MCF 10A (cell line): ENCODE data around the gene CDH12. TPM values are rescaled to one million over a fixed set of nuclear protein-coding genes. Genes with fewer than 3 reads are reported as not detected.

Experiments
- BruUV-seq: library from RNA; stranded (reverse); fragments of 400-500 nt; replicated peaks from 2 replicates; lab custom pipeline; 2021; lab: Mats Ljungman, UMichigan
- CTCF ChIA-PET: fragments of 300-600 bp; sonication (Branson Sonifier 250); formaldehyde crosslinking; extraction: SDS; loops from one replicate; lab custom pipeline; 2021; ENCODE audit warnings: antibody characterized with exemption, inconsistent platforms; lab: Yijun Ruan, JAX
- POLR2A ChIA-PET: fragments of 300-600, 350-650 bp; sonication (Branson Sonifier 250); formaldehyde crosslinking; extraction: SDS; loops from one replicate; lab custom pipeline; 2020; ENCODE audit warnings: antibody characterized with exemption, inconsistent platforms; lab: Yijun Ruan, JAX
- DNase-seq: peaks from one replicate; pipeline ENCODE4 v3.0.0-alpha.2; 2018; ENCODE audit not compliant: unreplicated experiment
- H3K27ac Mint-ChIP-seq: one replicate; pipeline ENCODE4 v1.8.0; 2022; ENCODE audit warnings: mild to moderate bottlenecking, low read depth, mixed read lengths; ENCODE audit not compliant: unreplicated experiment
- H3K27me3 Mint-ChIP-seq: one replicate; pipeline ENCODE4 v1.8.0; 2022; ENCODE audit warnings: mixed read lengths; ENCODE audit not compliant: insufficient read depth, unreplicated experiment
- H3K36me3 Mint-ChIP-seq: one replicate; pipeline ENCODE4 v1.8.0; 2022; ENCODE audit warnings: mild to moderate bottlenecking, moderate library complexity, mixed read lengths; ENCODE audit not compliant: insufficient read depth, unreplicated experiment
- H3K4me1 Mint-ChIP-seq: one replicate; pipeline ENCODE4 v1.8.0; 2022; ENCODE audit warnings: mixed read lengths; ENCODE audit not compliant: insufficient read depth, unreplicated experiment
- H3K4me3 Mint-ChIP-seq: one replicate; pipeline ENCODE4 v1.8.0; 2022; ENCODE audit warnings: mild to moderate bottlenecking, moderate library complexity, mixed read lengths; ENCODE audit not compliant: unreplicated experiment
- H3K9me3 Mint-ChIP-seq: one replicate; pipeline ENCODE4 v1.8.0; 2022; ENCODE audit warnings: mixed read lengths; ENCODE audit not compliant: unreplicated experiment
- CTCF ChIP-seq: fragments of 200-600 bp; IDR thresholded peaks from one replicate; pipeline ENCODE4 v1.8.0; 2022; ENCODE audit warnings: antibody characterized with exemption, mild to moderate bottlenecking; ENCODE audit not compliant: unreplicated experiment
- intact Hi-C: fragments of 100-400 bp; cut with micrococcal nuclease; formaldehyde crosslinking; loops from 2 replicates; pipeline ENCODE4 v1.14.1; 2022
- total RNA-seq: library from RNA; stranded (reverse); gene quantifications from 2 replicates; pipeline ENCODE4 v1.2.3, GENCODE V29; 2022

Gene CDH12
- total RNA-seq, 1 experiment from 2014 or later = not detected

GRCh38 chr5:22662391-22662790, 190.8 kb downstream of the CDH12 start:
- no peaks in the 10 kb centered on the region for H3K4me1 Mint-ChIP-seq
- H3K4me3 Mint-ChIP-seq = no peak overlapping the region
- no peaks in the 10 kb centered on the region for H3K27me3 Mint-ChIP-seq
- no peak overlapping the region for H3K27ac Mint-ChIP-seq
- intact Hi-C loops = loop anchor here (5.0 kb wide), 1 partner anchor 70 kb away; no protein-coding TSS in a partner anchor
- BruUV-seq = no TSS peak
- no peak for TF ChIP-seq CTCF
- POLR2A ChIA-PET = no interaction called here
- H3K9me3 Mint-ChIP-seq = no peaks in the 10 kb centered on the region
- CTCF ChIA-PET = no interaction called here
- no peaks in the 10 kb centered on the region for H3K36me3 Mint-ChIP-seq
- DNase-seq = no peak

GRCh38 chr5:22651355-22651754, 201.8 kb downstream of the CDH12 start:
- intact Hi-C loops = no loop called here
- no peaks in the 10 kb centered on the region for H3K9me3 Mint-ChIP-seq
- no peak for TF ChIP-seq CTCF
- ChIA-PET CTCF (interaction anchor here (0.6 kb wide), 1 partner anchor 667 kb away, joined by 4 read pairs; no protein-coding TSS in a partner anchor), POLR2A (no interaction called here)
- H3K4me1 Mint-ChIP-seq = peaks cover 9% of the 10 kb centered on the region
- no peak overlapping the region for H3K27ac Mint-ChIP-seq
- no TSS peak for BruUV-seq
- no peaks in the 10 kb centered on the region for H3K27me3 Mint-ChIP-seq
- H3K36me3 Mint-ChIP-seq = no peaks in the 10 kb centered on the region
- H3K4me3 Mint-ChIP-seq = no peak overlapping the region
- DNase-seq = no peak

GRCh38 chr5:22650511-22650910, 202.6 kb downstream of the CDH12 start:
- no peak for DNase-seq
- H3K36me3 Mint-ChIP-seq = no peaks in the 10 kb centered on the region
- ChIA-PET CTCF (no interaction called here), POLR2A (no interaction called here)
- peaks cover 9% of the 10 kb centered on the region for H3K4me1 Mint-ChIP-seq
- no peak overlapping the region for H3K4me3 Mint-ChIP-seq
- H3K9me3 Mint-ChIP-seq = no peaks in the 10 kb centered on the region
- BruUV-seq = no TSS peak
- H3K27ac Mint-ChIP-seq = no peak overlapping the region
- intact Hi-C loops = no loop called here
- no peaks in the 10 kb centered on the region for H3K27me3 Mint-ChIP-seq
- no peak for TF ChIP-seq CTCF

GRCh38 chr5:22649074-22649473, 204.1 kb downstream of the CDH12 start:
- no peak for TF ChIP-seq CTCF
- ChIA-PET POLR2A (no interaction called here), CTCF (interaction anchor here (1.5 kb wide), 1 partner anchor 730 kb away, joined by 3 read pairs; no protein-coding TSS in a partner anchor)
- no TSS peak for BruUV-seq
- no peaks in the 10 kb centered on the region for H3K36me3 Mint-ChIP-seq
- no peaks in the 10 kb centered on the region for H3K27me3 Mint-ChIP-seq
- H3K9me3 Mint-ChIP-seq = no peaks in the 10 kb centered on the region
- peaks cover 9% of the 10 kb centered on the region for H3K4me1 Mint-ChIP-seq
- H3K4me3 Mint-ChIP-seq = no peak overlapping the region
- intact Hi-C loops = no loop called here
- DNase-seq = peak; percentile 23
- H3K27ac Mint-ChIP-seq = peak overlapping the region; percentile 4
